D721Med (cell line): ENCODE data around the gene LPAR1.

Source experiments
- DNase-seq: peaks from one replicate; pipeline ENCODE4 v3.0.0; 2011; ENCODE audit warnings: low spot score; ENCODE audit not compliant: insufficient read length
- FAIRE-seq: peaks from 2 replicates; lab custom pipeline; 2011; peaks lifted over from hg19 to GRCh38; lab: Jason Lieb, UNC
- CTCF ChIP-seq: IDR thresholded peaks from 2 replicates; pipeline ENCODE4 v1.5.1; 2012; ENCODE audit warnings: mild to moderate bottlenecking, control low read depth; ENCODE audit not compliant: insufficient read depth; ENCODE audit errors: missing control alignments

The LPAR1 gene

GRCh38 chr9:110969971-110970386, 68.3 kb downstream of the LPAR1 start:
- FAIRE-seq (no peak), DNase-seq (no peak)
- no peak for TF ChIP-seq CTCF

- FAIRE-seq (no peak), DNase-seq (no peak)
- no peak for TF ChIP-seq CTCF
Observed at GRCh38 chr9:110968096-110968495, 70.2 kb downstream of the LPAR1 start.

GRCh38 chr9:110967196-110967595, 71.1 kb downstream of the LPAR1 start:
- DNase-seq = no peak
- TF ChIP-seq CTCF = no peak
- FAIRE-seq = no peak

- no peak for TF ChIP-seq CTCF
- no peak for FAIRE-seq
- DNase-seq = no peak
Observed at GRCh38 chr9:110960288-110960687, 78.0 kb downstream of the LPAR1 start.

- TF ChIP-seq CTCF = no peak
Observed at GRCh38 chr9:110958847-110959246, 79.4 kb downstream of the LPAR1 start.

GRCh38 chr9:110954822-110955291, 83.4 kb downstream of the LPAR1 start:
- FAIRE-seq (no peak), DNase-seq (no peak)

More at GRCh38 chr9:110958847-110959246, 79.4 kb downstream of the LPAR1 start:
- no peak for FAIRE-seq
- DNase-seq = no peak

GRCh38 chr9:110952540-110952859, 85.8 kb downstream of the LPAR1 start:
- FAIRE-seq = no peak
- DNase-seq = no peak
- TF ChIP-seq CTCF = no peak

More at GRCh38 chr9:110954822-110955291, 83.4 kb downstream of the LPAR1 start:
- TF ChIP-seq CTCF = no peak
